ENCODE results near the gene ADAMTSL1.

ADAMTSL1 gene

GRCh38 chr9:18811171-18811570 lies 337.2 kb downstream of the ADAMTSL1 start:
- ChIA-PET CTCF (interaction anchor here (1.1 kb wide), 1 partner anchor 12 kb away, joined by 3 read pairs; no protein-coding TSS in a partner anchor), POLR2A (ENCODE audit: low non-redundant PET) (no interaction called here)
- no peak for DNase-seq (ENCODE audit: low spot score)
- H3K27ac ChIP-seq = no peak overlapping the region
- no peak for TF ChIP-seq CTCF (conservative IDR thresholded peaks at IDR 0.05; ENCODE audit: low read depth)

- no peak overlapping the region for H3K27ac ChIP-seq
- CTCF ChIA-PET = no interaction called here
- no peak for TF ChIP-seq CTCF (conservative IDR thresholded peaks at IDR 0.05; ENCODE audit: low read depth)
- POLR2A ChIA-PET (ENCODE audit: low non-redundant PET) = no interaction called here
- no peak for DNase-seq (ENCODE audit: low spot score)
Observed at GRCh38 chr9:18819418-18819817, 345.5 kb downstream of the ADAMTSL1 start.

GRCh38 chr9:18820566-18821095 lies 346.7 kb downstream of the ADAMTSL1 start:
- POLR2A ChIA-PET (ENCODE audit: low non-redundant PET) = no interaction called here
- no peak overlapping the region for H3K27ac ChIP-seq

GRCh38 chr9:18821788-18822187 lies 347.8 kb downstream of the ADAMTSL1 start:
- CTCF ChIA-PET = interaction anchor here (0.6 kb wide), 1 partner anchor 1776 kb away, joined by 4 read pairs; no protein-coding TSS in a partner anchor
- POLR2A ChIA-PET (ENCODE audit: low non-redundant PET) = no interaction called here
- no peak for DNase-seq (ENCODE audit: low spot score)
- TF ChIP-seq CTCF (conservative IDR thresholded peaks at IDR 0.05; ENCODE audit: low read depth) = no peak
- no peak overlapping the region for H3K27ac ChIP-seq

More at GRCh38 chr9:18820566-18821095, 346.7 kb downstream of the ADAMTSL1 start:
- no peak for TF ChIP-seq CTCF (conservative IDR thresholded peaks at IDR 0.05; ENCODE audit: low read depth)
- DNase-seq (ENCODE audit: low spot score) = no peak
- CTCF ChIA-PET = no interaction called here

GRCh38 chr9:18822850-18823249 lies 348.9 kb downstream of the ADAMTSL1 start:
- TF ChIP-seq CTCF (conservative IDR thresholded peaks at IDR 0.05; ENCODE audit: low read depth) = no peak
- H3K27ac ChIP-seq = no peak overlapping the region
- ChIA-PET CTCF (no interaction called here), POLR2A (ENCODE audit: low non-redundant PET) (no interaction called here)
- DNase-seq (ENCODE audit: low spot score) = no peak

GRCh38 chr9:18824095-18824666 lies 350.2 kb downstream of the ADAMTSL1 start:
- POLR2A ChIA-PET (ENCODE audit: low non-redundant PET) = interaction anchor here (0.6 kb wide), 1 partner anchor 156 kb away, joined by 3 read pairs; no protein-coding TSS in a partner anchor
- no peak for DNase-seq (ENCODE audit: low spot score)
- CTCF ChIA-PET = interaction anchor here (0.5 to 1.1 kb wide), 4 partner anchors 125 to 569 kb away, joined by 3 to 10 read pairs (median 4); no protein-coding TSS in a partner anchor
- no peak; the same call in 1 of the 2 replicates for TF ChIP-seq CTCF (conservative IDR thresholded peaks at IDR 0.05; ENCODE audit: low read depth)
- H3K27ac ChIP-seq = no peak overlapping the region

Data from RWPE1 (cell line).